K562 (cell line): Measurements from ENCODE around the gene CEP89. TPM values are rescaled to one million over a fixed set of nuclear protein-coding genes. Genes with fewer than 3 reads are reported as not detected.

Experiments
- BMI1 ChIP-seq: fragments of 150-350 bp; IDR thresholded peaks from 2 replicates; pipeline ENCODE4 v1.6.1; 2014; ENCODE audit warnings: low read length
- BRCA1 ChIP-seq, 2 experiments: fragments of 450-650 bp in 1 of 2; sonication (generic) in 1 of 2; formaldehyde crosslinking in 1 of 2; IDR thresholded peaks; 2 replicates each; pipeline versions ENCODE4 v1.5.0 to v1.6.1; 2017 to 2020; ENCODE audit warnings: mild to moderate bottlenecking in 1 of 2, missing genetic modification reagents in 1 of 2
- DMBX1 ChIP-seq: fragments of 250-450 bp; sonication (Bioruptor Pico); IDR thresholded peaks from 2 replicates; pipeline ENCODE4 v1.8.0; 2022; ENCODE audit warnings: inconsistent platforms, mild to moderate bottlenecking, moderate library complexity, borderline replicate concordance
- FOS ChIP-seq: IDR thresholded peaks from 3 replicates; pipeline ENCODE4 v1.6.1; 2011; ENCODE audit not compliant: insufficient read length; ENCODE audit errors: extremely low read depth
- FOXJ3 ChIP-seq: sonication (generic); formaldehyde crosslinking; IDR thresholded peaks from 2 replicates; pipeline ENCODE4 v1.4.0; 2020; ENCODE audit warnings: mild to moderate bottlenecking, missing genetic modification reagents
- GABPB1 ChIP-seq: sonication (generic); formaldehyde crosslinking; IDR thresholded peaks from 2 replicates; pipeline ENCODE4 v1.8.0; 2022; ENCODE audit warnings: mild to moderate bottlenecking, missing genetic modification reagents
- HDAC8 ChIP-seq: fragments of 450-650 bp; IDR thresholded peaks from 2 replicates; pipeline ENCODE4 v1.6.1; 2016; ENCODE audit warnings: mild to moderate bottlenecking, missing genetic modification characterization, moderate library complexity, missing compliant biosample characterization
- MAFG ChIP-seq: fragments of 450-650 bp; conservative IDR thresholded peaks from 2 replicates; pipeline ENCODE4 v1.6.1; 2016; ENCODE audit warnings: missing genetic modification characterization, missing compliant biosample characterization
- MCM3 ChIP-seq: fragments of 450-650 bp; IDR thresholded peaks from 2 replicates; pipeline ENCODE4 v1.6.1; 2016
- MEF2A ChIP-seq: IDR thresholded peaks from 2 replicates; pipeline ENCODE4 v1.6.1; 2011; ENCODE audit warnings: low read depth, mild to moderate bottlenecking, low read length, moderate library complexity; ENCODE audit not compliant: control insufficient read depth
- MXI1 ChIP-seq: IDR thresholded peaks from 2 replicates; pipeline ENCODE4 v1.6.1; 2011; ENCODE audit warnings: low read depth, mild to moderate bottlenecking, improper control_type of control experiment, low read length
- NR4A1 ChIP-seq, 2 experiments: fragments of 250-450 bp in 1 of 2; fragments of 450-650 bp in 1 of 2; sonication (Bioruptor Pico) in 1 of 2; IDR thresholded peaks; 2 replicates each; pipeline versions ENCODE4 v1.4.0 to v1.6.1; 2016 to 2020; ENCODE audit warnings: mild to moderate bottlenecking in 2 of 2, missing compliant biosample characterization in 1 of 2, missing genetic modification characterization in 1 of 2, moderate library complexity in 1 of 2
- PHF20 ChIP-seq: fragments of 450-650 bp; IDR thresholded peaks from 2 replicates; pipeline ENCODE4 v1.6.1; 2018; ENCODE audit not compliant: partially characterized antibody
- POLR2H ChIP-seq: IDR thresholded peaks from 2 replicates; pipeline ENCODE4 v1.6.1; 2016; ENCODE audit warnings: missing genetic modification characterization, low read depth, mild to moderate bottlenecking, control low read depth, missing compliant biosample characterization, moderate library complexity
- PREB ChIP-seq: sonication (generic); formaldehyde crosslinking; IDR thresholded peaks from 2 replicates; pipeline ENCODE4 v1.8.1; 2023; ENCODE audit warnings: mild to moderate bottlenecking, missing genetic modification reagents
- RAD51 ChIP-seq: fragments of 450-650 bp; IDR thresholded peaks from 2 replicates; pipeline ENCODE4 v1.7.1; 2016; ENCODE audit warnings: low read depth, mild to moderate bottlenecking, borderline replicate concordance
- RBM15 ChIP-seq: fragments of 200-400 bp; formaldehyde crosslinking; IDR thresholded peaks from 2 replicates; pipeline ENCODE4 v1.6.1; 2018; ENCODE audit warnings: mild to moderate bottlenecking, low read length, moderate library complexity; ENCODE audit not compliant: insufficient read depth
- RERE ChIP-seq: sonication (generic); formaldehyde crosslinking; IDR thresholded peaks from 2 replicates; pipeline ENCODE4 v1.8.0; 2023; ENCODE audit warnings: missing genetic modification reagents, mild to moderate bottlenecking, borderline replicate concordance
- ZBTB11 ChIP-seq, 3 experiments: fragments of 200-800 bp in 1 of 3; fragments of 250-450 bp in 1 of 3; fragments of 450-650 bp in 1 of 3; sonication (Bioruptor Pico) in 1 of 3; sonication (Bioruptor generic) in 1 of 3; formaldehyde crosslinking in 1 of 3; IDR thresholded peaks; 2 replicates each; pipeline versions ENCODE4 v1.6.1 to v1.8.0; 2016 to 2022; ENCODE audit warnings: mild to moderate bottlenecking in 2 of 3, missing genetic modification characterization in 2 of 3, missing compliant biosample characterization in 1 of 3, moderate library complexity in 1 of 3
- polyA plus RNA-seq, 8 experiments: library from polyadenylated mRNA; depleted of rRNA in 4 of 8; stranded (reverse) in 5 of 8; unstranded in 3 of 8; fragments of >200 nt; fragmentation: Nextera tagmentation in 2 of 8; fragmentation: Illumina TruSeq in 1 of 8; extraction: Ambion mirVana in 2 of 8; extraction: Trizol in 1 of 8; gene quantifications; 2 replicates each; pipeline versions ENCODE4 v1.2.1 to v1.2.3, GENCODE V29; 2011 to 2014; ENCODE audit warnings: inconsistent platforms in 1 of 8, missing spikeins in 1 of 8
- total RNA-seq, 7 experiments: library from RNA; depleted of rRNA in 6 of 7; stranded (reverse); fragments of >200 nt in 6 of 7; fragmentation: Illumina TruSeq in 2 of 7; extraction: Trizol in 2 of 7; gene quantifications; 2 replicates each; pipeline versions ENCODE4 v1.2.1 to v1.2.3, GENCODE V29; 2011 to 2021; ENCODE audit warnings: low replicate concordance in 1 of 7

The CEP89 gene
- total and polyA plus RNA-seq, 9 of the 15 experiments (the other 6 are each of a cell fraction or from before 2014, with no cell fraction given) = 5.5 to 15.0 (median 7.2) TPM

- TF ChIP-seq RERE (CRISPR knock-in tag) (no peak), MCM3 (no peak), GABPB1 (CRISPR knock-in tag) (no peak), MAFG (tag) (no peak), PHF20 (no peak), RBM15 (no peak), MXI1 (no peak), BMI1 (no peak), FOXJ3 (no peak), BRCA1 (IDR thresholded peaks at IDR 0.05) (no peak), BRCA1 (CRISPR knock-in tag; IDR thresholded peaks at IDR 0.05) (no peak), RAD51 (no peak), DMBX1 (CRISPR knock-in tag) (no peak), POLR2H (no peak), NR4A1 (CRISPR knock-in tag; IDR thresholded peaks at IDR 0.05) (no peak), NR4A1 (tag; IDR thresholded peaks at IDR 0.05) (no peak), FOS (no peak), PREB (CRISPR knock-in tag) (no peak), ZBTB11 (CRISPR knock-in tag; IDR thresholded peaks at IDR 0.05) (no peak), HDAC8 (tag) (no peak), MEF2A (no peak)
Observed at GRCh38 chr19:32909257-32909656, 62.5 kb downstream of the CEP89 start (continued).
